Astrocyte (in vitro differentiated cells and primary cell): ENCODE data around the gene ZNF436. TPM values are rescaled to one million over a fixed set of nuclear protein-coding genes. Genes with fewer than 3 reads are reported as not detected.

Source experiments
- DNase-seq: peaks from one replicate; pipeline ENCODE4 v3.0.0-alpha.2; 2010; ENCODE audit warnings: low read depth
- FAIRE-seq: peaks from 2 replicates; lab custom pipeline; 2011; peaks lifted over from hg19 to GRCh38; lab: Jason Lieb, UNC
- H2AFZ ChIP-seq: 2 replicates; pipeline ENCODE4 v1.6.0; 2012; ENCODE audit warnings: low read depth, low read length, inconsistent platforms
- H3K27ac ChIP-seq: 2 replicates; pipeline ENCODE4 v1.5.1; 2011; ENCODE audit warnings: low read depth, low read length, inconsistent platforms
- H3K27me3 ChIP-seq: 2 replicates; pipeline ENCODE4 v1.6.0; 2011; ENCODE audit warnings: low read length, inconsistent platforms; ENCODE audit not compliant: insufficient read depth
- H3K36me3 ChIP-seq: 2 replicates; pipeline ENCODE4 v1.5.1; 2011; ENCODE audit warnings: low read length, inconsistent platforms; ENCODE audit not compliant: insufficient read depth
- H3K4me1 ChIP-seq: 2 replicates; pipeline ENCODE4 v1.5.1; 2011; ENCODE audit warnings: low read length, inconsistent platforms; ENCODE audit not compliant: insufficient read depth
- H3K4me2 ChIP-seq: 2 replicates; pipeline ENCODE4 v1.6.0; 2012; ENCODE audit warnings: low read length, inconsistent platforms
- H3K4me3 ChIP-seq: 2 replicates; pipeline ENCODE4 v1.5.1; 2011; ENCODE audit warnings: low read depth, mild to moderate bottlenecking, low read length, inconsistent platforms; ENCODE audit not compliant: insufficient read depth
- H3K79me2 ChIP-seq: 2 replicates; pipeline ENCODE4 v1.6.0; 2012; ENCODE audit warnings: mild to moderate bottlenecking, low read length, inconsistent platforms; ENCODE audit not compliant: insufficient read depth
- H3K9ac ChIP-seq: 2 replicates; pipeline ENCODE4 v1.6.0; 2012; ENCODE audit warnings: mild to moderate bottlenecking, low read length, inconsistent platforms
- H3K9me3 ChIP-seq: 2 replicates; pipeline ENCODE4 v1.5.1; 2012; ENCODE audit warnings: low read depth, mild to moderate bottlenecking, low read length, inconsistent platforms; ENCODE audit not compliant: insufficient read depth
- H4K20me1 ChIP-seq: 2 replicates; pipeline ENCODE4 v1.6.0; 2012; ENCODE audit warnings: low read length, inconsistent platforms; ENCODE audit not compliant: insufficient read depth
- H3K27ac Mint-ChIP-seq: one replicate; pipeline ENCODE4 v1.8.0; 2021; ENCODE audit warnings: mild to moderate bottlenecking, mixed read lengths; ENCODE audit not compliant: unreplicated experiment
- H3K27me3 Mint-ChIP-seq: one replicate; pipeline ENCODE4 v1.8.0; 2021; ENCODE audit warnings: low read depth, mixed read lengths; ENCODE audit not compliant: unreplicated experiment
- H3K36me3 Mint-ChIP-seq: one replicate; pipeline ENCODE4 v1.8.0; 2021; ENCODE audit warnings: low read depth, mixed read lengths; ENCODE audit not compliant: unreplicated experiment
- H3K4me1 Mint-ChIP-seq: one replicate; pipeline ENCODE4 v1.8.0; 2021; ENCODE audit warnings: low read depth, mixed read lengths; ENCODE audit not compliant: unreplicated experiment
- H3K4me3 Mint-ChIP-seq: one replicate; pipeline ENCODE4 v1.8.0; 2021; ENCODE audit warnings: mild to moderate bottlenecking, moderate library complexity, mixed read lengths; ENCODE audit not compliant: unreplicated experiment
- H3K9me3 Mint-ChIP-seq: one replicate; pipeline ENCODE4 v1.8.0; 2021; ENCODE audit warnings: mild to moderate bottlenecking, mixed read lengths; ENCODE audit not compliant: unreplicated experiment
- CTCF ChIP-seq: IDR thresholded peaks from 2 replicates; pipeline ENCODE4 v1.5.1; 2011; ENCODE audit warnings: low read depth, mild to moderate bottlenecking, inconsistent platforms, low read length, moderate library complexity; ENCODE audit not compliant: insufficient read depth
- EZH2 ChIP-seq: IDR thresholded peaks from 2 replicates; pipeline ENCODE4 v1.6.1; 2012; ENCODE audit warnings: mild to moderate bottlenecking, low read length, inconsistent platforms; ENCODE audit not compliant: insufficient read depth
- total RNA-seq: library from RNA; stranded (reverse); gene quantifications from 2 replicates; pipeline ENCODE4 v1.2.1, GENCODE V29; 2021

The ZNF436 gene
- total RNA-seq, 1 donor from 2014 or later: 12.2 TPM

DNA sequence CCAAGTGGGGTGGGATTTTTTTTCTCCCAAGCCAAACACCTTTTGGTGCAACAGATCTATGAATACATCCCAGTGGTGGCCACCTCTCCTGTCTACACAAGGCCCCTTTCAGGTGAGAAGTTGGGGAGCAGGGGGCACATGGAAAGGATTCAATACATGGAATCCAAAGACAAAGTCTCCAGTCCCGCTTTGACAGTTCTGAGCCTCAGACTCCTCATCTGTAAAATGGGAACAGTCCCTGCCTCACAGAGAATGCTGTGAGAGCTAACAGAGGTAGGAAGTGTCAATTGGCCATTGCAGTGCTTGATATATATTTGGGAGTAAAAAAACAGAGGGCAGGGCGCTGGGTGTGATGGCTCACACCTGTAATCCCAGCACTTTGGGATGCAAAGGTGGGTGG is 26.7 kb upstream of the ZNF436 start:
- DNase-seq: no peak
- Histone ChIP-seq H3K27ac (no peak overlapping the region), H2AFZ (no peak overlapping the region), H3K27me3 (no peaks in the 10 kb centered on the region), H3K4me1 (peaks cover 24% of the 10 kb centered on the region), H3K4me3 (no peak overlapping the region), H3K36me3 (no peaks in the 10 kb centered on the region), H3K9me3 (no peaks in the 10 kb centered on the region), H3K9ac (no peak overlapping the region), H3K4me2 (no peak overlapping the region), H3K79me2 (no peaks in the 10 kb centered on the region), H4K20me1 (no peaks in the 10 kb centered on the region)
- Mint-ChIP-seq H3K36me3 (peaks cover 7% of the 10 kb centered on the region), H3K4me3 (no peak overlapping the region), H3K27me3 (peaks cover 21% of the 10 kb centered on the region), H3K9me3 (peaks cover 2% of the 10 kb centered on the region), H3K27ac (no peak overlapping the region), H3K4me1 (peaks cover 14% of the 10 kb centered on the region)
- FAIRE-seq: no peak
- TF ChIP-seq CTCF (no peak), EZH2 (no peak)

- H3K27me3 Mint-ChIP-seq: peaks cover 21% of the 10 kb centered on the region
- FAIRE-seq: no peak
Observed at GRCh38 chr1:23395849-23396248, 26.2 kb upstream of the ZNF436 start.

More at GRCh38 chr1:23395849-23396248, 26.2 kb upstream of the ZNF436 start:
- Mint-ChIP-seq H3K36me3 (peaks cover 7% of the 10 kb centered on the region), H3K4me3 (no peak overlapping the region), H3K4me1 (peaks cover 14% of the 10 kb centered on the region), H3K27ac (no peak overlapping the region), H3K9me3 (peaks cover 2% of the 10 kb centered on the region)
- no peaks in the 10 kb centered on the region for H3K9me3 ChIP-seq
- no peaks in the 10 kb centered on the region for H3K27me3 ChIP-seq
- peaks cover 24% of the 10 kb centered on the region for H3K4me1 ChIP-seq
- H2AFZ ChIP-seq: no peak overlapping the region
- H3K4me3 ChIP-seq: no peak overlapping the region
- no peaks in the 10 kb centered on the region for H3K79me2 ChIP-seq
- no peak overlapping the region for H3K9ac ChIP-seq
- no peak overlapping the region for H3K4me2 ChIP-seq
- DNase-seq: no peak
- no peaks in the 10 kb centered on the region for H4K20me1 ChIP-seq
- TF ChIP-seq CTCF (no peak), EZH2 (no peak)
- H3K36me3 ChIP-seq: no peaks in the 10 kb centered on the region
- H3K27ac ChIP-seq: no peak overlapping the region
